Vagina (tissue), 2 donors: ENCODE data around the gene RAB3GAP2. TPM values are rescaled to one million over a fixed set of nuclear protein-coding genes. Genes with fewer than 3 reads are reported as not detected.
"Not testable (repeated sequence)": the region's sequence is repeated elsewhere in the genome, so short reads cannot be mapped to it uniquely, and the experiment has no call there.

Experiments
- DNase-seq, 2 donors: peaks; one replicate each; pipeline ENCODE4 v3.0.0-alpha.2; 2017; ENCODE audit errors: extremely low spot score in 2 of 2
- H3K27ac ChIP-seq: fragments of 200-600 bp; sonication (generic); one replicate; pipeline ENCODE4 v1.5.1; 2019
- H3K27me3 ChIP-seq: fragments of 200-600 bp; sonication (generic); one replicate; pipeline ENCODE4 v1.5.1; 2019
- H3K36me3 ChIP-seq, 2 donors: fragments of 200-600 bp; sonication (generic); one replicate each; pipeline ENCODE4 v1.5.1; 2017 to 2019
- H3K4me1 ChIP-seq: fragments of 200-600 bp; sonication (generic); one replicate; pipeline ENCODE4 v1.5.1; 2019
- H3K4me3 ChIP-seq, 2 donors: fragments of 200-600 bp; sonication (generic); 1 replicate in 1 of 2; 2 replicates in 1 of 2; pipeline ENCODE4 v1.5.1; 2016 to 2019
- H3K9me3 ChIP-seq: fragments of 200-600 bp; sonication (generic); one replicate; pipeline ENCODE4 v1.5.1; 2019
- CTCF ChIP-seq, 3 experiments: fragments of 450-650 bp in 2 of 3; fragments of 200-600 bp in 1 of 3; sonication (generic) in 1 of 3; IDR thresholded peaks; one replicate each; pipeline ENCODE4 v1.5.1; 2017 to 2019; ENCODE audit warnings: antibody characterized with exemption in 3 of 3, mild to moderate bottlenecking in 2 of 3, moderate library complexity in 2 of 3
- POLR2A ChIP-seq, 2 donors: fragments of 450-650 bp; IDR thresholded peaks; one replicate each; pipeline ENCODE4 v1.6.1; 2017; ENCODE audit warnings: antibody characterized with exemption in 2 of 2, mild to moderate bottlenecking in 2 of 2, moderate library complexity in 2 of 2
- POLR2AphosphoS5 ChIP-seq, 2 donors: sonication (generic); formaldehyde crosslinking; IDR thresholded peaks; one replicate each; pipeline ENCODE4 v1.9.0; 2017; ENCODE audit warnings: antibody characterized with exemption in 2 of 2, mild to moderate bottlenecking in 2 of 2, low read depth in 1 of 2; ENCODE audit not compliant: insufficient read depth in 1 of 2
- intact Hi-C: fragments of 100-400 bp; cut with DNase I; formaldehyde crosslinking; loops from one replicate; pipeline ENCODE4 v1.15.1; 2023
- total RNA-seq: library from RNA; depleted of rRNA; stranded (reverse); fragments of >200 nt; gene quantifications from one replicate; pipeline ENCODE4 v1.2.3, GENCODE V29; 2016

Gene RAB3GAP2
- total RNA-seq, 1 donor from 2014 or later: 16.9 TPM

DNA sequence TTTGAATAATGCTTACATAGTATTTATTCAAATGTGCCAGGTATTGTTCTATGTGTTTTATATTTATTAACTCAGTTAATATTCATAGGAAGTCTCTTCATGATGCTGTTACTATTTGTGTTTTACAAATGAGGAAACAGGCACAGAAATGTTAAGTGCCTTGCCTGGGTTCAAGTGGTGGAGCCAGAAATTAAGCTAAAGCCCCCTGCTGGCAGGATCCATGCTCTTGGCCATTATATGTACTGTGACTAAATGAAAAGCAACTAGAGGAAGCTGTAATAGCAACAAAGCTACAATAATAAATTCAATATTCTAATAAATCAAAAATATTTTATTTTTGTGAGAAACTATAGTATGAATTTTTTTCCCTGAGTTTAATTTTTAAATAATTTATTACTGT, 148.4 kb downstream of the RAB3GAP2 start:
- Histone ChIP-seq H3K4me1 (no peaks in the 10 kb centered on the region), H3K27me3 (no peaks in the 10 kb centered on the region), H3K4me3 (no peak overlapping the region), H3K36me3 (peaks cover 0 to 6% of the 10 kb centered on the region in 2 donors), H3K9me3 (no peaks in the 10 kb centered on the region), H3K27ac (no peak overlapping the region)
- TF ChIP-seq POLR2A (IDR thresholded peaks at IDR 0.05) (no peak), POLR2AphosphoS5 (IDR thresholded peaks at IDR 0.05; ENCODE audit: insufficient read depth in 1 of 2, low read depth in 1 of 2) (no peak), CTCF (IDR thresholded peaks at IDR 0.05) (no peak)
- intact Hi-C loops: no loop called here
- no peak for DNase-seq

GRCh38 chr1:220123066-220123465, 149.2 kb downstream of the RAB3GAP2 start:
- DNase-seq: no peak
- Histone ChIP-seq H3K4me3 (no peak overlapping the region), H3K27ac (no peak overlapping the region), H3K4me1 (no peaks in the 10 kb centered on the region), H3K36me3 (peaks cover 0 to 6% of the 10 kb centered on the region in 2 donors), H3K27me3 (no peaks in the 10 kb centered on the region), H3K9me3 (no peaks in the 10 kb centered on the region)
- TF ChIP-seq POLR2A (IDR thresholded peaks at IDR 0.05) (no peak), CTCF (IDR thresholded peaks at IDR 0.05) (no peak), POLR2AphosphoS5 (IDR thresholded peaks at IDR 0.05; ENCODE audit: insufficient read depth in 1 of 2, low read depth in 1 of 2) (no peak)
- intact Hi-C loops: no loop called here

GRCh38 chr1:220121791-220122530, 150.3 kb downstream of the RAB3GAP2 start:
- no peak overlapping the region for H3K27ac ChIP-seq
- H3K27me3 ChIP-seq: no peaks in the 10 kb centered on the region
- H3K4me3 ChIP-seq: no peak overlapping the region
- no peak for DNase-seq
- TF ChIP-seq CTCF (IDR thresholded peaks at IDR 0.05) (no peak), POLR2AphosphoS5 (IDR thresholded peaks at IDR 0.05; ENCODE audit: insufficient read depth in 1 of 2, low read depth in 1 of 2) (no peak), POLR2A (IDR thresholded peaks at IDR 0.05) (no peak)
- intact Hi-C loops: no loop called here
- H3K36me3 ChIP-seq: no peaks in the 10 kb centered on the region
- H3K9me3 ChIP-seq: no peaks in the 10 kb centered on the region
- H3K4me1 ChIP-seq: no peaks in the 10 kb centered on the region

DNA sequence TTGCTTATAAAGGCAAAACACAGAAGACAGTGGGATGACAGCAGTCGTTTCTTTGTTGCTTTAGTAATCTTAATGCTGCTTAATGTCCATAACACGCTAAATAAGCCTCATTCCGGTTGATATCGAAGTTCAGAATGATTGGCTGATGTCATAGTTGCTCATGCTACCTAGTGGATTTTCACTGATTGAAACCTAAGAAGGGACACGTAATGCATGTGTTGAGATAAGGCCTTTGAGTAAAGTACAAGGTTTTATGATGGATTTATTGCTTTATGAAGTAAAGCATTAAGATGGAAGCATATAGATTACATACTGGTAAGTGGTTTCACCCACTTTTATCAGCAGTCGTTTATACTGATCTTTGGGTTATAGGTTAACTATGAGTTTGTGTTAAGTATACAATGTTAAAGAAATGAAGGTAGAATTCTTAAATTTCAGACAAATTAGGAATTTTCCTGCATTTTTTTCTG, 153.2 kb downstream of the RAB3GAP2 start:
- TF ChIP-seq POLR2A (IDR thresholded peaks at IDR 0.05): no peak
- no peak for TF ChIP-seq CTCF (IDR thresholded peaks at IDR 0.05)
- TF ChIP-seq POLR2AphosphoS5 (IDR thresholded peaks at IDR 0.05; ENCODE audit: insufficient read depth in 1 of 2, low read depth in 1 of 2): no peak

DNA sequence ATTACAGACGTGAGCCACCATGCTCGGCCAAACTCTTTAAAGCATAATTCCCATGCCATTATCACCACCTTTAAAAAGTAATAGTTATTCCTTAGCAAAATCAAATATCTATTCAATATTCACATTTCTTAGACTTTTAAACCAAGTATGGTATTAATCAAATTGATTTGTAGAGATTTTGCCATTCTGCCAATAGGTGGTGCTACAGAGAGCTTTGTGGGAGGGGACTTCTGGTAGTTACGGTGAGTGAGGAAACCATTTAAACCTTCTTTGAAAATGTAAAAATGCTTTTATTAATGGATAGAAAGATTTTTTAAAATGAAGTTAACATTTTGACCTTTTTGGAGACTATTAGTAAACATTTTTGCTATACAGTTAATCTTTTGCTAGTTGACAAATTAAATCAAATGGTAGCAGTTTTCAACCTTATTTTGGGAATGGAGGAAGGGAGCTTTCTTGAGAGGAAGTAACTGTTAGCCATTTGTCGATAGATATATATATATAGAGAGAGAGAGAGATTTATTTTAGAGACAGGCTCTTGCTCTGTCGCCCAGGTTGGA, 159.0 kb downstream of the RAB3GAP2 start:
- Histone ChIP-seq H3K36me3 (peaks cover 0 to 52% of the 10 kb centered on the region in 2 donors), H3K4me3 (no peak overlapping the region), H3K27ac (no peak overlapping the region), H3K27me3 (no peaks in the 10 kb centered on the region), H3K9me3 (no peaks in the 10 kb centered on the region), H3K4me1 (no peaks in the 10 kb centered on the region)
- DNase-seq: no peak
- intact Hi-C loops: no loop called here
- TF ChIP-seq POLR2AphosphoS5 (IDR thresholded peaks at IDR 0.05; ENCODE audit: insufficient read depth in 1 of 2, low read depth in 1 of 2): no peak
- peak in 1 of 3 experiments; percentile 20 for TF ChIP-seq CTCF (IDR thresholded peaks at IDR 0.05)

More for the DNA sequence above, 153.2 kb downstream of the RAB3GAP2 start:
- Histone ChIP-seq H3K4me1 (no peaks in the 10 kb centered on the region), H3K36me3 (peaks cover 0 to 15% of the 10 kb centered on the region in 2 donors), H3K27ac (no peak overlapping the region), H3K4me3 (no peak overlapping the region), H3K9me3 (no peaks in the 10 kb centered on the region), H3K27me3 (no peaks in the 10 kb centered on the region)
- DNase-seq: no peak
- intact Hi-C loops: no loop called here

DNA sequence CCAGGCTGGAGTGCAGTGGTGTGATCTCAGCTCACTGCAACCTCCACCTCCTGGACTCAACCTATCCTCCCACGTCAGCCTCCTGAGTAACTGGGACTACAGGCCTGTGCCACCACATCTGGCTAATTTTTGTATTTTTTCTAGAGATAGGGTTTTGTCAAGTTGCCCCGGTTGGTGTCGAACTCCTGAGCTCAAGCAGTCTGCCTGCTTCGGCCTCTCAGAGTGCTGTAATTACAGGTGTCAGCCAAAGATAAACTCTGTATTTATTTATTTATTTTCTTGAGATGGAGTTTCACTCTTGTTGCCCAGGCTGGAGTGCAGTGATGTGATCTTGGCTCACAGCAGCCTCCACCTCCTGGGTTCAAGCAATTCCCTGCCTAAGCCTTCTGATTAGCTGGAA, 159.7 kb downstream of the RAB3GAP2 start:
- not testable (repeated sequence) for DNase-seq, H3K27me3 ChIP-seq
- H3K36me3 ChIP-seq: peaks cover 0 to 57% of the 10 kb centered on the region in 2 donors

DNA sequence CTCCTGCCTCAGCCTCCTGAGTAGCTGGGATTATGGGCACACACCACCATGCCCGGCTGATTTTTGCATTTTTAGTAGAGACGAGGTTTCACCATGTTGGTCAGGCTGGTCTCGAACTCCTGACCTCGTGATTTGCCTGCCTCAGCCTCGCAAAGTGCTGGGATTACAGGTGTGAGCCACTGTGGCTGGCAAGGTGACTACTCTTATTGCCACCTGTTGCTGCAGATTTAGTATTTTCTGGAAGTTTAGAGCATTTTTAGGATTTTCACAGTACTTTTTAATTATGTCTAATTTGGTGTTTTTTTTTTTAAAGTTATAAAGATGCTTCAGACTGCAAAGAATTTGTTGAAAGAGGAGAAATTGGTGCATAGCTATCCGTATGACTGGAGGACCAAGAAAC, 161.8 kb downstream of the RAB3GAP2 start:
- H3K36me3 ChIP-seq: peaks cover 0 to 64% of the 10 kb centered on the region in 2 donors
- DNase-seq, H3K9me3 ChIP-seq, H3K4me3 ChIP-seq, intact Hi-C loops, H3K4me1 ChIP-seq, H3K27ac ChIP-seq, H3K27me3 ChIP-seq: not testable (repeated sequence)

More for the DNA sequence above, 159.7 kb downstream of the RAB3GAP2 start:
- H3K27ac ChIP-seq, H3K4me3 ChIP-seq, intact Hi-C loops, H3K9me3 ChIP-seq, H3K4me1 ChIP-seq: not testable (repeated sequence)
